GM19025 (cell line): Measurements from ENCODE around the gene VPS39.

ENCODE experiments used
- ATAC-seq: cut with Tn5 transposase; IDR thresholded peaks from one replicate; pipeline ENCODE4 v1.9.1; 2021; ENCODE audit warnings: mild to moderate bottlenecking, low read depth, moderate library complexity; ENCODE audit not compliant: unreplicated experiment

VPS39 gene

GRCh38 chr15:42201801-42202200 is 6.3 kb downstream of the VPS39 start:
- ATAC-seq, result no peak

- no peak for ATAC-seq
These were observed 9.0 kb downstream of the VPS39 start for GRCh38 chr15:42199126-42199525.

DNA sequence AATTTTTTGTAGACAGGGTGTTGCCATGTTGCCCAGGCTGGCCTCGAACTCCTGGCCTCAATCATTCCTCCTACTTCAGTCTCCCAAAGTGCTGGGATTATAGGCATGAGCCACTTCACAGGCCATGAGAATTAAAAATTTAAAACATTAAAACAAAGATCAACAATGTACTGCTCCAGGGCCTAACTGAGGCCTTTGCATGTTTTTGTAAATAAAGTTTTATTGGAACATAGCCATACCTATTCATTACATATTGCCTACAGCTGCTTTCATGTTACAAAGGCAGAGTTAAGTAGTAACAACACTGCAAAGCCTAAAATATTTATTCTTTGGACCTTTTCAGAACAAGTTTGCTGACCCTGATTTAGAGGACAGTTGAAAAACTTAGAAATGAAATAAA is 9.6 kb downstream of the VPS39 start:
- no peak for ATAC-seq

GRCh38 chr15:42194513-42194912 is 13.6 kb downstream of the VPS39 start:
- ATAC-seq, result no peak

GRCh38 chr15:42193383-42193782 is 14.7 kb downstream of the VPS39 start:
- ATAC-seq, result no peak

GRCh38 chr15:42191610-42192346 is 16.3 kb downstream of the VPS39 start:
- no peak for ATAC-seq

DNA sequence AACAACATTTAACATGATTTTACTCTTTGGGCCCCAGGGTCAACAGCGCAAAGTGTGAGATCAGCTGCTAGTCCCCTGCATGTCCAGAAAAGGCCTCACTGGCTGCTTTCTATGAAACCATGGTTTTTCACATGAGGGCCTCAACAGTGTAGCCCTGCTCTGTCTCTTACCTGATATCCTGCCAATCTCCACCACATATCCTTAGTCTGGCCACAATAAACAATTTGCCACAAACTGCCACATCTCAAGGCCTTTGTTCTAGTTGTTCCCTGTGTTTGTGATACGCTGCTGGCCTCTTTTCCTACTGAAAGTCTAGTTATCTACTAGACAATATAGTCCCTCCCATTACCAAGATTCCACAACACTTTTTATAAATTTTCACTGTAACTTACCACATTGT is 17.7 kb downstream of the VPS39 start:
- no peak for ATAC-seq

- ATAC-seq, result no peak
These were observed 22.3 kb downstream of the VPS39 start for GRCh38 chr15:42185801-42186200.

- no peak for ATAC-seq
These were observed 23.4 kb downstream of the VPS39 start for GRCh38 chr15:42184736-42185135.

GRCh38 chr15:42184296-42184695 is 23.8 kb downstream of the VPS39 start:
- no peak for ATAC-seq

- ATAC-seq, result no peak
These were observed 25.1 kb downstream of the VPS39 start for GRCh38 chr15:42182961-42183360.

DNA sequence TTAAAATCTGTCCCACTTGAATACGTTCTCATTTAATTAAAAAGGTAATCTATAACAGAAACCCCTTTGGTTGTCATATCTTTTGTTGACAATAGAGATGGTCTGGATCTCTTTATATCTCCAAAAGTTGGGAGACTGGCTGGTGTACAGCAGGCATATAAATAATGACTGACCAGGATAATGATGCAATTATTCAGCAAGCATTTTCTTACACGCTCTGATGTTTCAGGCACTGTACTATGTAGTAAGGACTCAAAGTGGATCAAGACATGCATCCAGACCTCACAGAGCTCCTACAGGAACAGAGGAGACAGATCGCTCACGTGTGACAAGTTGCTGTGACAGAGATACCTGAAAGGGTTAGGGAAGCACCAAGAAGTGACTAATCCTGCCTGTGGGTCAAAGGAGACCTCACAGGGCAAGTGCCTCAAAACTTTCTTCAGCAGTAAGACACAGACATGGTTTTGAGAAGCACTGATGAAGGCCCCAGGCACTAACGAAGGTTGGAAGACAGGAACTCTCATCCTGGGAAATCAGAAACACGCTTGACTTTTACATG is 25.7 kb downstream of the VPS39 start:
- ATAC-seq, result no peak

DNA sequence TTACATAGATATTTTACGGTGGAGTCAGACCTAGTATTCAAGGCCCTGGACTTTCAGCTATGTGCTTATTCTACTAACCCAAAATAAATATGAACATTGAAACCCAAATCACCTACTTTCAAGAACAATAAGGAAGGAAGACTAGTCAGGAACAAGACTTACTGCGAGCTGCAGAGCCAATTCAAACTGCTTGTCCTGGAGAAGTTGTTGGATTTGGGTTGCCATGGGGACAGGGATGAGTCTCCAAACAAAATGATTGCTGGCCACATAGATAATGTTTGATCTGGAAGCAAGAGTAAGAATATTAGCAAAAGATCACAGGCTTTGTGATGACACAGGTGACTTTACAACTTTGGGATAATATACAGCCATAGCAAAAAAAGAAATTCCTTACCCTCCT is 30.0 kb downstream of the VPS39 start:
- ATAC-seq, result no peak

GRCh38 chr15:42175671-42176070 is 32.4 kb downstream of the VPS39 start:
- ATAC-seq, result no peak

DNA sequence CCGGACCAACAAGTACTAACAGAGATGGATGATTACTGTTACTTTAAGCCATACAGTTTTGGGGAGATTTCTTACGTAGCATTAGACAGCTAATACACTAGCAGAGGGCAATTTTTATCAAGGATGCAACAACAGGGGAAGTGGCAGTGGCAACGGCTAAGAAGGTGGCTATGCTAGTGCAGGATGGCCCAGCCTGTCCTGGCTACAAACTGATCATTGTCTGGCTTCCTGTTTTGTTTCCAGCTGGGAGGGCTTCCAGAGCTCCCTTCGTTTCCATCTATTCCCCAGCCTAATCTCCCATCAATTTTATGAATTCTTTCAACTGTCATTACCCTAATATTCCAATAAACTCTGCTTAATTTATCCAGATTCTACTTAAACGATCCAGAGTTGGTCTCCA is 35.6 kb downstream of the VPS39 start:
- ATAC-seq, result no peak

GRCh38 chr15:42171795-42172194 is 36.3 kb downstream of the VPS39 start:
- no peak for ATAC-seq

DNA sequence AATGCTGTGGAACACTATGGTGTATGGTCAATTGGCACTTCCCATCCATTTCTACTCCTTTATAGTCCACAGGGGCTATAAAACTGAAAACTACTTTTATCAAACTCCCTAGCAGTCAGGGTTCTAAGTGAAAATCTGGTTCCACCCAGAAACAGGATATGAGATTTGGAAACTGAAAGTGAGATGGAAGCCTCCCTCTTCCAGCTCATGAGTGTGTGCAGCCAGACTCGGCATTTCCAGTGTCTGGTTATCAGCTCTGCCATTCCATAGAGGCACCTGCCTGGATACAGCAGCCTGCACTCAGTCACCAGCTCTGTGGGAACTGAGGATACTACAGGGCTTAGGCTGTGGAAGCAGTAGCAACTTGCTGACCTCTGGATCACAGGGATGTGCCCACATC is 37.0 kb downstream of the VPS39 start:
- no peak for ATAC-seq

DNA sequence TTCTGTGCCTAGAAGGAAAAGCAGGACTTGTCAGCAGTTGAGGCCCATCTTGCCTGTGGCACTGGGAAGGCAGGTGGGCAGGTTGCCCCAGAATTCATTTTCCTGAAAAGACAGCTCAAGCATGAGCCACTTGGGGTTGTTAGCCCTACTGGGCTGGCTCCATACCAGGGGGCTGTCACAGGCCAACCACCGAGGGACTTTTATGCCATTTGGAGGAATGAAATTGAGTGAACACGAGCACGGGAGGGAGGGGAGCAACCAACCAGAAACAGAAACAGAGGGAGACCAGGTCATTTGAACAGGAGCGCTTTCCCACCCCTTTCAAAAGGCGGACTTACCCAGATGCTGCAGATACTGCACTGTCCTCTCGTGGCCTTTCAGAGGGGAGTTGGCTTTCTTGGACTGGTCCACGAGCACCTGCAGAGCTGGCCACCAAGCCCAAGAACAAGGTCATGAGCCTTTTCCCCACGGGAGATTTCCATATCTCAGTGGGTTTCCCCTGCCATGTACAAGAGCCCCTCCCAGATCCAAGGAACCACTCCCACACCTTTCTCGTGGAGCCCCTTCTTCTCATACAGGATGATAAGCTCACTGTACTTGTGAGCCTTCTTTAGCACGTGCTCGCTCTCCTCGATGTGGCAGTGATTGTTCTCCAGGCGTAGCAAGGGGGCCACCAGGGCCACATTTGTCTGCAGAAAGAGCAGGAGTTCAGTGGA is 41.7 kb downstream of the VPS39 start:
- no peak for ATAC-seq

DNA sequence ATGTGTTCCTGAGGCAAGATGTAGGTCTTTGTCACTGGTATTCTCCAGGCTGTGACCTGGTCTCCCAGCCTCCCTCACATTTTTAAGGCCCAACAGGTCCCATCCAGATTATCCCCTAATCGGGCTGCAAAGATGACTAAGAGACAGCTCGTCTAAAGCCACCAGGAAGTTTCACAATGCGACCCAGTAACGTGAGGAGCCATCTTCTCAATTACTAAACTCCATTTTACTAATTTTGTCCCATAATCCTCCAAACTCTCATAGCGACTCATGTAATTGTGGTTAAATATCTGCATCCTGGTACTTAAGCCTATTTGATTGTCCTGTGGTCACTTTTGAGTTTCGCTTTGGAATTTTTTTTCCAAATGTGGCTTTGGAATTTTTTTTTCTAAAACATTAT is 43.0 kb downstream of the VPS39 start:
- no peak for ATAC-seq

- ATAC-seq, result no peak
These were observed 44.1 kb downstream of the VPS39 start for GRCh38 chr15:42163947-42164550.

- ATAC-seq, result no peak
These were observed 44.8 kb downstream of the VPS39 start for GRCh38 chr15:42163291-42163690.
